Choroid plexus epithelial cell (primary cell): ENCODE measurements around the gene ATAD3B.
"Not testable (repeated sequence)": the region's sequence is repeated elsewhere in the genome, so short reads cannot be mapped to it uniquely, and the experiment has no call there.

Experiments used
- DNase-seq: peaks from one replicate; pipeline ENCODE4 v3.0.0-alpha.2; 2010; ENCODE audit warnings: low read depth
- H3K4me3 ChIP-seq: 2 replicates; pipeline ENCODE4 v1.5.1; 2011; ENCODE audit warnings: low read depth, mild to moderate bottlenecking, control low read depth, low read length, moderate library complexity
- TF ChIP-seq, protein P1 (sequence below): conservative IDR thresholded peaks from 2 replicates; pipeline ENCODE4 v1.5.1; 2011; ENCODE audit warnings: low read depth, mild to moderate bottlenecking, control low read depth, inconsistent platforms, low read length, moderate library complexity

The ATAD3B gene

DNA sequence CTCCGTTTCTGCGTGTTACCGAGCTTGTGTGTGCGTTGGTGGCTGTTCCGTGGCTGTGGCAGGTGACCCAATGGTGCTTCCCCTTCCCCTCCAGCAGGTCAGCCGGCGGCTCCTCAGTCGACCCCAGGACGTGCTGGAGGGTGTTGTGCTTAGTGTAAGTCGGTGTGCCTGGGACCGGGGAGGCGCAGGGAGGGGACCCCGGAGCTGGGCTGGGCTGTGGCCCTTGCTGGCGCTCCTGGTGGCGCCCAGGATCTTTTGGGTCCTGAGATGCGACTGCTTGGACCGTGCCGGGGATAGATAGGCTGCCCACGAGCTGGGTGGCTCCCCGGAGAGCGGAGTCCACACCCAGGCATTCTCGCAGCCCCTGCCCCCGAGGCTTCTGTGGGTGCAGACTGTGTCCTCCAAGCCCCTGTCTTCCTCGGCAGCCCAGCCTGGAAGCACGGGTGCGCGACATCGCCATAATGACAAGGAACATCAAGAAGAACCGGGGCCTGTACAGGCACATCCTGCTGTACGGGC, 16.1 kb upstream of the ATAD3B start:
- H3K4me3 ChIP-seq, result no peak overlapping the region
- TF ChIP-seq, protein P1, sequence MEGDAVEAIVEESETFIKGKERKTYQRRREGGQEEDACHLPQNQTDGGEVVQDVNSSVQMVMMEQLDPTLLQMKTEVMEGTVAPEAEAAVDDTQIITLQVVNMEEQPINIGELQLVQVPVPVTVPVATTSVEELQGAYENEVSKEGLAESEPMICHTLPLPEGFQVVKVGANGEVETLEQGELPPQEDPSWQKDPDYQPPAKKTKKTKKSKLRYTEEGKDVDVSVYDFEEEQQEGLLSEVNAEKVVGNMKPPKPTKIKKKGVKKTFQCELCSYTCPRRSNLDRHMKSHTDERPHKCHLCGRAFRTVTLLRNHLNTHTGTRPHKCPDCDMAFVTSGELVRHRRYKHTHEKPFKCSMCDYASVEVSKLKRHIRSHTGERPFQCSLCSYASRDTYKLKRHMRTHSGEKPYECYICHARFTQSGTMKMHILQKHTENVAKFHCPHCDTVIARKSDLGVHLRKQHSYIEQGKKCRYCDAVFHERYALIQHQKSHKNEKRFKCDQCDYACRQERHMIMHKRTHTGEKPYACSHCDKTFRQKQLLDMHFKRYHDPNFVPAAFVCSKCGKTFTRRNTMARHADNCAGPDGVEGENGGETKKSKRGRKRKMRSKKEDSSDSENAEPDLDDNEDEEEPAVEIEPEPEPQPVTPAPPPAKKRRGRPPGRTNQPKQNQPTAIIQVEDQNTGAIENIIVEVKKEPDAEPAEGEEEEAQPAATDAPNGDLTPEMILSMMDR, result no peak
- DNase-seq, result no peak

DNA sequence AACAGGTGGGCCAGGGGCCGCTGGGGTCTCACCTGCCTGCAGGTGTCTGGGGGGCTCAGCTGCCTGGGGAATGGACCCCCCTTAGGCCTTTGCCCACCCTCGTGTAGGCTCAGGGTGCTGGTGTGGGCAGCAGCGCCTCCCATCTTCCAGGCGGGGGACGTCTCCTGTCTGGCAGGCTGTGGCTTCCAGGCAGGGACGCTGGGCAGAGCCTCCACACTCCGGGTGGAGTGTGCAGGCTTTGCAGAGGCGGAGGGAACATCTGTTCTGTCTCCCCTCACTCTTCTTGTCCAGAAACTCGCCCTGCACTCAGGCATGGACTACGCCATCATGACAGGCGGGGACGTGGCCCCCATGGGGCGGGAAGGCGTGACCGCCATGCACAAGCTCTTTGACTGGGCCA, 15.6 kb upstream of the ATAD3B start:
- not testable (repeated sequence) for DNase-seq, H3K4me3 ChIP-seq

DNA sequence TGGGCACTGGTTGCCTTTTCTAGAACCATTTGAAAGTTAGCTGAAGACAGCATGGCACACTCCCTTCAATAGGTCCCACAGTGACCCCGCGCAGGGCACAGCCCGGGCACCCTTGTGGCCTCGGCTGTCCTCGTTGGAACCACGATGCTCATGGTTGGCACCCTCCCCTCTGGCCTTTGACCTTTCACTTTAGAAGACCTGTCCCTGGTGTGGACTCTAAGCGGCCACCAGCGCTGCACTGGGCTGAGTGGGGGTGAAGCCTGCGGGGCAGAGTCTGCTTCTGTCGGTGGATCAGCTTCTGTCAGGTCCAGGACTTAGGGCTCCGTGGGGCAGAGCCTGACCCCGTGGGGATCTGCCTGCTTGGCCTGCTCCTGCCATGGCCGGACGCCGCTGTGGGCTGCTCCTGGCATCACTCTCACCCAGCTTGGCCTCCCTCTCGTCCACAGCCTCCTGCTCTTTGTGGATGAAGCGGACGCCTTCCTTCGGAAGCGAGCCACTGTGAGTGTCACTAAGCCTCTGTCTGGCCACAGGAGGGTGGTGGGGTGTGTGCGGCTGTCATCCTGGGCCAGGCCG, 14.8 kb upstream of the ATAD3B start:
- not testable (repeated sequence) for DNase-seq, H3K4me3 ChIP-seq

DNA sequence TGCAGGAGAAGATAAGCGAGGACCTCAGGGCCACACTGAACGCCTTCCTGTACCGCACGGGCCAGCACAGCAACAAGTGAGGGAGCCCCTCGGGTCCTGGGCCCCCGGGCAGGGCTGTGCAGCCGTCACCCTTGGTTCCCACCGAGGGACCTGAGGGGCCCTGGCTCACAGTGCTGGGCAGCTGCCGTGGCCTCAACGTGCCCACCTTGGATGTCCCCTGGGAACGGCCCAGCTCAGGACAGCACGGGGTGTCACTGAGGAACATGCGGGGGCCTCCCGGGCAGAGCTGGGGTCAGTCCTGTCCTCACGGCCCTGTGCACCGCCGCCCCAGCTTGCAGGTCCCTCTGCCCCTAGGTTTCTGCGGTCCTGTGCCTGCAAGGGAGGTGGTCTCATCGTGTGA, 12.4 kb upstream of the ATAD3B start:
- DNase-seq, H3K4me3 ChIP-seq: not testable (repeated sequence)

DNA sequence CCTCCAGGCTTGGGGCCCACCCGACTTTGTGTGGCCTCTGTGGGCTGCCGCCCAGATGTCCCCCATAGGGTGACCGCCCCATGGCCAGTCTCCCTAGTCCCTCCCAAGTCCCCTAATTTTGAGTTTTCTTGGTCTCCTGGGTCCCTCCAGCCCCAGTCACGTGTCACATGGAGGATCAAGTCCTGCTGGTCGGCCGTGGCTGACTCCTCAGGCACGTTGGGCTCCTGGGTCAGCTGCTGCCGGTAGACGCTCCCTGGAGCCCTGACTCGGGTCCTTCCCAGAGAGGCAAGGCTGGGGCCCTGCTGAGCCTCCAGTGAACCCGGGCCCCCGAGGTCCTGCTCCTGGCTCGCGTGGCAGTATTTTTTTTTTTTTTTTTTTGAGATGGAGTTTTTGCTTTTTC, 11.9 kb upstream of the ATAD3B start:
- not testable (repeated sequence) for DNase-seq, H3K4me3 ChIP-seq

DNA sequence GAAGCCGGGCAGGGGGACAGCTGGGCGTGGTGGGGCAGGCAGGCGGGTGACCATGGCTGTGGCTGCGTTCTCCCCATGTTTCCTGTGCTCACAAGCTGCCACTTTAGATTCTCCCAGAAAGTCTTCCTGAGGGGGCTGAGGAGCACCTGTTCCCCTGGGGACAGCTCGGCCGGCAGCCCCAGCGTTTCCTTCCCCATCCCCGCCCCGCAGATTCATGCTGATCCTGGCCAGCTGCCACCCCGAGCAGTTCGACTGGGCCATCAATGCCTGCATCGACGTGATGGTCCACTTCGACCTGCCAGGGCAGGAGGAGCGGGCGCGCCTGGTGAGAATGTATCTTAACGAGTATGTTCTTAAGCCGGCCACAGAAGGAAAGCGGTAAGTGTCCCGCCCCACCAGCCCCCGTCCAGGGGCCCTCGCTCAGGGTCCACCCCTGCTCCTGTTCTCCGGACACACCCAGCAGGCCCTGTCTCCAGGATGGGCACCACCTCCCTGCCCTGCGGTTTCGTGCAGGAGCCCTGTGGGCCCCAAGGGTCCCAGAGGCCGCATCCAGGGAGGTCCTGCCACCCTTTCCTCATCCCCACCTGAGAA, 10.9 kb upstream of the ATAD3B start:
- DNase-seq, result no peak
- TF ChIP-seq, protein P1, result no peak
- H3K4me3 ChIP-seq, result no peak overlapping the region

DNA sequence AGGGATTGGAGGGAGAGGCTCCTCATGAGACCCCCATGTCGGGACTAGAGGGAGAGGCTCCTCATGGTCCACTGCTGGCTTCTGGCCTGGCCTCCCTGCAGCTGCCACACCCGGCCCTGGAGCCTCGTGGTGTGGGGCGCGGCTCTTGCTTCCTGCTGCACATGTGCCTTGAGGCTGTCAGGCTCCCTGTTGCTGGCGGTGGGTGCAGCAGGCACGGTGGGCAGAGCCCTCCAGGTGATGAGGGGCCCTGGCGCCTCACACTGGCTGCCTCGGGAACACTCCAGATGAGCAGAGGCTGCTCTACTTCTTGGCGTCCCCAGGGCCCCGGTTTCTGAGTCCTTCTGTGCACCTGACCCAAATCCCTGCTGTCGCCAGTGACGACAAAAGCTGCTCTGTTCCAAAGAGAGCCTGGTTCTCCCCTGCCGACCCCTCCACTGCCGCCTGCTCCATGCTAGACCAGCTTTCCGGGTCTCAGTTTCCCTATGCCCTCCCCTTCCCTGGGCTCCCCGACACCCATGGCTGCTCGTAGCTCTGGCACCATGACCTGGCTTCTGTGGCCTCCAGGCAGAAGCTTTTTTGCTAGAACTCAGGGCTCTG, 9.7 kb upstream of the ATAD3B start:
- TF ChIP-seq, protein P1, result no peak
- H3K4me3 ChIP-seq, result no peak overlapping the region
- no peak for DNase-seq

DNA sequence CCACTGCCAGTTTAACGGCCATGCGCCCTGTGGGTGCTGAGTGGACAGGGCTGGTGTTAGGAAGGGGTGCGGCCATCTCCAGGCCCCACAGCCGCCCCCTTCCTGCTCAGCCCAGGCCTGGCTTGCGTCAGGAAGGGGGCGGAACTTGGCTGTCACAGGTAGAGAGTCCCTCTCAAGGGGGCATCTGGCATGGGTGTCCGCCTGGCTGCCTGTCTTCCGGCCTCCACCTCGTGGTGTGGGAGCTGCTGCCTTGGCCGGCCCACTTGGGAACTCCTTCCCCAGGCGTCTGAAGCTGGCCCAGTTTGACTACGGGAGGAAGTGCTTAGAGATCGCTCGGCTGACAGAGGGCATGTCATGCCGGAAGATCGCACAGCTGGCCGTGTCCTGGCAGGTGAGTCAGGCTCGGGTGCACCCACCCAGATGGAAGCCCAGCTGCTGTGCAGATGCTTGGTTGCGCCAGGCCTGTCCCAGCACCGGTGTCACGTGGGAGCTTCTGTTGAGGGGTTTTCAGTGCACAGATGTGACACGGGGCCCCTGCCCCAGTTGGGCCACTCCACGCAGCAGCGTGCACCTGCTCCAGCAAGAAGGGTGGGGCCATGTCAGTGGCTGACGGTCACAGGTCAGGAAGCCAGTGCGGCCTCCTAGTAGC, 9.1 kb upstream of the ATAD3B start:
- TF ChIP-seq, protein P1, result no peak
- H3K4me3 ChIP-seq, result no peak overlapping the region
- no peak for DNase-seq

DNA sequence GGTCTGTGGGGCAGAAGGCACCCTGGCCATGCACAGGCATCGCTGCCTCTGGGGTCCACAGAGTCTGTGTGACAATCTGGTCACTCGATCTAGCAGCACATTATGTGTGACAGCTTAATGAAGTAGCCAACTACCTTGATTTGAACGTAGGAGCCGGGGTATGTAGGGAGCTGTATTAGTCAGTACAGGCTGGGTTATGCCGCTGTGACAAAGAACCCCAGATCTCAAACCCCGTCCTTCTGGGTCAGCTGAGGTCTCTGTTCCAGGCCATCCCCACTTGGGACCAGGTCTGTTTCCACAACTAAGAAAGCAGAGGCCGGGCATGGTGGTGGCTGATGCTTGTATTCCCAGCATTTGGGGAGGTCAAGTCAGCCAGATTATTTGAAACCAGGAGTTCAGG, 8.3 kb upstream of the ATAD3B start:
- H3K4me3 ChIP-seq, result no peak overlapping the region
- TF ChIP-seq, protein P1, result no peak
- DNase-seq, result no peak

DNA sequence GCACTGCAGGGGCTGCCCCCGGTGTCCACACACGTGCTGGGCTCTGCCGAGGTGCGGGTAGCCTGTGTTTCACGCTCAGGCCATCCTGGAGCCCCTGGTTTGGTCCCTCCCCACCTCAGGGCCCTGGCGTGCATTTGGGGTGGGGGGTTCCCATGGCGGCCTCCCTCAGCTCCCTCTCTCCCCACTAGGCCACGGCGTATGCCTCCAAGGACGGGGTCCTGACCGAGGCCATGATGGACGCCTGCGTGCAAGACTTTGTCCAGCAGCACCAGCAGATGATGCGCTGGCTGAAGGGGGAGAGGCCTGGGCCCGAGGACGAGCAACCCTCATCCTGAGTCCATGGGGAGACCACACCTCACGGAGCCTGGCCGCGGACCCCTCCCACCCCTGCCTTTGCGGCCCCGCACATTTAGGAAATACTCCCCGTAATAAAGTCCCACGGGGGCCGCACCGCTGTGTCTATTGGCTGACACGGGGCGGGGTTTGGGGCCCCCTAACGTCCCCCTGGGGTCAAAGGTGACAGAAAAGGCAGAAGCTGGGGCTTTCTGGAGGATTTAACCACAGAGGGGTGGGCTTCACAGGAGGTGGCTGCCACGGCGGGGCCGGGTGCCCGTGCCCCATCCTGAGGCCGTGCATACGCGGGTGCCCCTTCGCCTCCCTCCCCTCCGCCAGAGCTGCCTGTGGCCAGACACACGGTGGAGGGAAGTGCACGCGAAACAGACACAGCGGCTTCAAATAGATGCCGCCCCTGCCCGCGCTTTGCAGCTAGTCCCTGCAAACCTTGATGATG, 3.2 kb upstream of the ATAD3B start:
- H3K4me3 ChIP-seq, DNase-seq: not testable (repeated sequence)
